T follicular helper cell (primary cell): ENCODE measurements around the gene PRR14L.

Experiments used
- DNase-seq: peaks from one replicate; pipeline ENCODE4 v3.0.0-alpha.2; 2020; ENCODE audit warnings: low read depth

Gene PRR14L

DNA sequence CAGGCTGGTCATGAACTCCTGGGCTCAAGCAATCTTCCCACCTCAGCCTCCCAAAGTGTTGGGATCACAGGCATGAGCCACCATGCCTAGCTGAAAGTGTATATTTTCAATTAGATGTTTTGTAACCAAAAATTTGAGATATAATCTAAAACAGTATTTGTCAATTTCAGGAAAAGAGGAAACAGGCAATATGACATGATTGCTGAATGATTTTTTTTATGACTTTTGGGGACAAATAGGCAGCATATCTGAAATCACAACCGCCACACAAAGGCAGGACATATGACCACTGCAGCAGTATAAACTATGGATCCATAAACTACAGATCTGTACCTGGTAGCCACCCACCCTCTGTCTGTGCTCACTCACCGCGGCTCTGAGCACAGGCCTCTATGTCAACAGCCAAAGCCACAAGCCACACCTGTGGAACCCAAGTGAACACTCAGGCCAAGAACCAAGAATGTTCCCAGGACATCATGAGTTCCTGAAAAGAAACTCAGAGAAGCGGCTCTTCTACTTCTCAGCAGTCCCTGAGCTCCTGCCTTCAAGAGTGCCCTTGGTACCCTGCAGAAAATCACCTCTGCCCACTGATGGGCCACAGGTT, 110.4 kb downstream of the PRR14L start:
- no peak for DNase-seq

DNA sequence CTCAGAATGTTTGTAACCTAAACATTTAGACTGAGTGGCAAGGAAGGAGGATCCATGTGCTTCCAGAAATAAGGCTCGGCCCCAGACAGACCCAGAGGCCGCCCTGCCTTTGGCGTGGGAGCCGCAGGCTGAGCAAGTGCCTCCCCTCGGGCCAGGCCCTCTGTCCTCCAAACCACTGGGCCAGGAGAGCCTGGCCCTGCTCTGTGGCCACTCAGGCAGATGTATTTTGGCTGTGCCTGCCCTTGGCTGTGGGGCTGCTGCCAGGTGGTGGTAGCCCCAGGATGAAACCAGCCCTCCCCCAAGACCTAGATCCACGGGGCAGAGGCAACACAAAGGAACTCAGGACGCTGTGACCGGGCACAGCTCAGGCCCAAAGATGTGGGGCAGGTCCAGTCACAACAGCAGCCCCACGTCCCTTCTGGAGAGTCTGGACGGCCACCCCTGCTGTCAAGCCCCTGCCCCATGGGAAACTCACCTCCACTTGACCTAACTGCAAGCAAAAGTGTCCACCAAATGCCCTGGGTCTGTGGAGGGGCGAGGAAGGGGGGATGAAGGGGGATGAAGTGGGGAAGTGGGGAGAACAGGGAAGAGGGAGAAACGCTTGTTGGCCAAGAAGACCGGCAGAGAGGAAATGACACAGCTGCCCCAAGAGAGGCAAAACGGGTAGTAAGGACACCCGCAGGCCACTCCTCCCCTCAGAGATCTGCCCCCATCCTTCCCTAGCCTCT, 111.9 kb downstream of the PRR14L start:
- DNase-seq, result no peak

DNA sequence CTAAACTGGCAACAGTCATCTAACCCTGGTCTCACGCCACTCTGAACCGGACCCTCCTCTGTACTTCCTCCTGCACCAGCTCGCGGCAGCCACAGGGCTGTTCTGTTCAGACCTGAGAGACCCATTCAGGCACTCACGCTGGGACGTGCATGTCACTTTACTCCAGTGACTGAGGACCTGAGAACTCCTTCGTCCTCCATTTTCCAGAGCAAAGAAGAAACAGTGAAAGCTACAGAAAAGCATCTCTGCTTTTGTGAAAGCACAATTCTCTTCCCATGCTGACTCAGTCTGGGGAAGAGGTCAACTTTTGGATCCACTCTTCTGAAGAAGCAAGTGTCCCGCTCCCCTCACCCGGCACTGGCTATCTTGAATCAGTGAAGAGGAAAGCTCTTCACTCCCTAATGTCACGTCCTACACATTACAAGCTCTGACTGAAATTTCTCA, 112.5 kb downstream of the PRR14L start:
- no peak for DNase-seq

DNA sequence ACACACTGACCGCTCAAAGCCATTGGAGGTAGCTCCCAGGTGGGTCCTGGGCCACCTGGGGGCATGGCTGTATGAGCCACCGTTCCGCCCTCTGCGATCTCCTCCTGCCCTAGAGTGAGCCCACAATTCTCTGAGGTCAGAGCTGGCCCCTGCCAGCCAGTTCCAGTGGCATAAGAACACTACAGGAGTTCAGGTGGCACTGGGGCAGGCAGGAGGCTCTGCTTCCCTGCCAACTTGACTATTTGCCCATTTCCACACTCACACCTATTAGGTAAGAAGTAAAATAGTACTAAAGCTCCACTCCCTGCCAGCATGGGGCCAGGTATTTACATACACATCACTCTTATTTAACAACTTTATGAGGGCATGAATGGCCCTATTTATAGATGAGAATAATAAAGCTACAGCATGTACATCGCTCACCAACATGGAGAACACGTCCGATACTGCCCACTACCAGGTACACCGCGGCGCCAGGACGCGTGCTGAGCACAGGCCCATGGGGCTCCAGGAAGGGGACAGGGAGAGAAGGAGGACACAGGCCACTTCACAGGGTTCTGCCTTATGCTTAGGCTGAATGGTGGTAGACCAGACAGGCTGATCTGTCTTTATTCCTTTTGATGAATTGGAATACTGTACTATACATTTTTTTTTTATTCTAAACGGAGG, 114.2 kb downstream of the PRR14L start:
- no peak for DNase-seq

DNA sequence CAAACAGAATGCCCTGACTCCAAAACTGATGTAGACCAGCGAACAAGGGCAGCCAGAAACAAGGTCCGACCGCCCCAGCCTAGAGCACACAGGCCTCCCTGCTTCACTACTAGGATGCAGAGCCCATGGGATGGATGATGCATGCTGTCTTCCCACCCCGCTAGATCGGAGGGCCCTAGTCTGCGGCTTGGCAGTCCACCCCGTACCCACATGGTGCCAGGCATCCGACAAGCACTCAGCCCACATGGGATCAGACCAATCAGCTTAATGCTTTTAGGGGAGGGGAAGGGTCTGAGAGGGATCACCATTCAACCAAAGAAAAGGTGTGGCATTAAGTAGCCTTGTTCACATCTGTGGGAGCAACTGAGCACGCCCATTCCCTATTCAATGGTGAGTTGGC, 118.5 kb downstream of the PRR14L start:
- DNase-seq, result no peak
